Measurements from ENCODE around the gene CENPS. TPM values are rescaled to one million over a fixed set of nuclear protein-coding genes. Genes with fewer than 3 reads are reported as not detected.
"Not testable (repeated sequence)": the region's sequence is repeated elsewhere in the genome, so short reads cannot be mapped to it uniquely, and the experiment has no call there.

CENPS gene
- total and polyA plus RNA-seq, 5 donors from 2014 or later = 4.9 to 8.7 (median 6.7) TPM

GRCh38 chr1:10446790-10447422 is 16.7 kb downstream of the CENPS start:
- H3K4me3 ChIP-seq (ENCODE audit: low read depth, low read length) = no peak overlapping the region
- ATAC-seq (ENCODE audit: low read depth in 2 of 2) = no peak
- H3K27me3 Mint-ChIP-seq = no peaks in the 10 kb centered on the region
- no peaks in the 10 kb centered on the region for H3K9me3 ChIP-seq (ENCODE audit: control insufficient read depth in 2 of 2, low read length in 2 of 2)
- H3K27ac ChIP-seq (ENCODE audit: insufficient read depth, low read length, poor library complexity, severe bottlenecking) = no peak overlapping the region
- DNase-seq = no peak
- H3K36me3 ChIP-seq (ENCODE audit: control insufficient read depth, insufficient read depth, low read length) = no peaks in the 10 kb centered on the region
- H3K4me3 Mint-ChIP-seq = no peak overlapping the region
- H3K36me3 Mint-ChIP-seq = no peaks in the 10 kb centered on the region
- no peaks in the 10 kb centered on the region for H3K27me3 ChIP-seq (ENCODE audit: control insufficient read depth, insufficient read depth, low read length)
- no peak overlapping the region for H3K27ac Mint-ChIP-seq
- H3K4me1 Mint-ChIP-seq = peaks cover 0 to 7% (median 1%) of the 10 kb centered on the region in 4 donors
- H3K4me1 ChIP-seq (ENCODE audit: control insufficient read depth, insufficient read depth, low read length, poor library complexity, severe bottlenecking) = no peaks in the 10 kb centered on the region
- H3K9me3 Mint-ChIP-seq = no peaks in the 10 kb centered on the region

- Histone ChIP-seq H3K4me3 (ENCODE audit: low read depth, low read length) (no peak within 1 kb of the TSS), H3K27me3 (ENCODE audit: control insufficient read depth, insufficient read depth, low read length) (no peaks in the 10 kb centered on the region), H3K36me3 (ENCODE audit: control insufficient read depth, insufficient read depth, low read length) (no peaks in the 10 kb centered on the region), H3K27ac (ENCODE audit: insufficient read depth, low read length, poor library complexity, severe bottlenecking) (no peak within 1 kb of the TSS), H3K4me1 (ENCODE audit: control insufficient read depth, insufficient read depth, low read length, poor library complexity, severe bottlenecking) (no peaks in the 10 kb centered on the region), H3K9me3 (ENCODE audit: control insufficient read depth in 2 of 2, low read length in 2 of 2) (no peaks in the 10 kb centered on the region)
- DNase-seq (no peak), ATAC-seq (ENCODE audit: low read depth in 2 of 2) (no peak)
- Mint-ChIP-seq H3K4me1 (peaks cover 0 to 7% (median 1%) of the 10 kb centered on the region in 4 donors), H3K4me3 (no peak within 1 kb of the TSS), H3K9me3 (no peaks in the 10 kb centered on the region), H3K36me3 (no peaks in the 10 kb centered on the region), H3K27me3 (no peaks in the 10 kb centered on the region), H3K27ac (no peak within 1 kb of the TSS)
These were observed 19.5 kb downstream of the CENPS start, which contains the start of gene CORT for GRCh38 chr1:10449751-10450150. Gene CORT (plus strand): TSS chr1:10450031. CDS start chr1:10450224, 193 bp downstream.

- Mint-ChIP-seq H3K36me3 (no peaks in the 10 kb centered on the region), H3K27me3 (no peaks in the 10 kb centered on the region), H3K4me1 (peaks cover 0 to 7% (median 0%) of the 10 kb centered on the region in 4 donors), H3K4me3 (no peak overlapping the region), H3K27ac (no peak overlapping the region), H3K9me3 (no peaks in the 10 kb centered on the region)
- DNase-seq (no peak), ATAC-seq (ENCODE audit: low read depth in 2 of 2) (no peak)
- Histone ChIP-seq H3K27me3 (ENCODE audit: control insufficient read depth, insufficient read depth, low read length) (no peaks in the 10 kb centered on the region), H3K4me1 (ENCODE audit: control insufficient read depth, insufficient read depth, low read length, poor library complexity, severe bottlenecking) (no peaks in the 10 kb centered on the region), H3K9me3 (ENCODE audit: control insufficient read depth in 2 of 2, low read length in 2 of 2) (no peaks in the 10 kb centered on the region), H3K27ac (ENCODE audit: insufficient read depth, low read length, poor library complexity, severe bottlenecking) (no peak overlapping the region), H3K36me3 (ENCODE audit: control insufficient read depth, insufficient read depth, low read length) (no peaks in the 10 kb centered on the region), H3K4me3 (ENCODE audit: low read depth, low read length) (no peak overlapping the region)
These were observed 20.1 kb downstream of the CENPS start for GRCh38 chr1:10450156-10450814.

- H3K27me3 Mint-ChIP-seq = no peaks in the 10 kb centered on the region
These were observed 20.6 kb downstream of the CENPS start for GRCh38 chr1:10450836-10451235.

GRCh38 chr1:10451287-10451686 is 21.1 kb downstream of the CENPS start:
- Histone ChIP-seq H3K27me3 (ENCODE audit: control insufficient read depth, insufficient read depth, low read length) (no peaks in the 10 kb centered on the region), H3K4me1 (ENCODE audit: control insufficient read depth, insufficient read depth, low read length, poor library complexity, severe bottlenecking) (no peaks in the 10 kb centered on the region), H3K9me3 (ENCODE audit: control insufficient read depth in 2 of 2, low read length in 2 of 2) (no peaks in the 10 kb centered on the region), H3K4me3 (ENCODE audit: low read depth, low read length) (no peak overlapping the region), H3K36me3 (ENCODE audit: control insufficient read depth, insufficient read depth, low read length) (no peaks in the 10 kb centered on the region), H3K27ac (ENCODE audit: insufficient read depth, low read length, poor library complexity, severe bottlenecking) (no peak overlapping the region)
- H3K27me3 Mint-ChIP-seq = no peaks in the 10 kb centered on the region
- H3K4me1 Mint-ChIP-seq = peaks cover 0 to 7% (median 0%) of the 10 kb centered on the region in 4 donors
- DNase-seq = no peak
- H3K9me3 Mint-ChIP-seq = no peaks in the 10 kb centered on the region
- ATAC-seq (ENCODE audit: low read depth in 2 of 2) = no peak
- H3K27ac Mint-ChIP-seq = no peak overlapping the region
- H3K4me3 Mint-ChIP-seq = no peak overlapping the region
- peaks cover 4% of the 10 kb centered on the region for H3K36me3 Mint-ChIP-seq

More at GRCh38 chr1:10450836-10451235, 20.6 kb downstream of the CENPS start:
- Histone ChIP-seq H3K4me3 (ENCODE audit: low read depth, low read length) (no peak overlapping the region), H3K4me1 (ENCODE audit: control insufficient read depth, insufficient read depth, low read length, poor library complexity, severe bottlenecking) (no peaks in the 10 kb centered on the region), H3K9me3 (ENCODE audit: control insufficient read depth in 2 of 2, low read length in 2 of 2) (no peaks in the 10 kb centered on the region), H3K27me3 (ENCODE audit: control insufficient read depth, insufficient read depth, low read length) (no peaks in the 10 kb centered on the region), H3K36me3 (ENCODE audit: control insufficient read depth, insufficient read depth, low read length) (no peaks in the 10 kb centered on the region), H3K27ac (ENCODE audit: insufficient read depth, low read length, poor library complexity, severe bottlenecking) (no peak overlapping the region)
- H3K9me3 Mint-ChIP-seq = no peaks in the 10 kb centered on the region
- peaks cover 0 to 7% (median 0%) of the 10 kb centered on the region in 4 donors for H3K4me1 Mint-ChIP-seq
- ATAC-seq (ENCODE audit: low read depth in 2 of 2) (no peak), DNase-seq (no peak)
- H3K4me3 Mint-ChIP-seq = no peak overlapping the region
- H3K27ac Mint-ChIP-seq = no peak overlapping the region
- no peaks in the 10 kb centered on the region for H3K36me3 Mint-ChIP-seq

- DNase-seq (no peak), ATAC-seq (ENCODE audit: low read depth in 2 of 2) (no peak)
- H3K36me3 Mint-ChIP-seq = peaks cover 8% of the 10 kb centered on the region
- Histone ChIP-seq H3K36me3 (ENCODE audit: control insufficient read depth, insufficient read depth, low read length) (peaks cover 2% of the 10 kb centered on the region), H3K4me3 (ENCODE audit: low read depth, low read length) (no peak overlapping the region), H3K27ac (ENCODE audit: insufficient read depth, low read length, poor library complexity, severe bottlenecking) (no peak overlapping the region), H3K27me3 (ENCODE audit: control insufficient read depth, insufficient read depth, low read length) (no peaks in the 10 kb centered on the region), H3K9me3 (ENCODE audit: control insufficient read depth in 2 of 2, low read length in 2 of 2) (no peaks in the 10 kb centered on the region), H3K4me1 (ENCODE audit: control insufficient read depth, insufficient read depth, low read length, poor library complexity, severe bottlenecking) (no peaks in the 10 kb centered on the region)
- no peaks in the 10 kb centered on the region for H3K9me3 Mint-ChIP-seq
- H3K27ac Mint-ChIP-seq = no peak overlapping the region
- peaks cover 0 to 25% (median 12%) of the 10 kb centered on the region in 4 donors for H3K4me1 Mint-ChIP-seq
- H3K27me3 Mint-ChIP-seq = no peaks in the 10 kb centered on the region
- H3K4me3 Mint-ChIP-seq = no peak overlapping the region
These were observed 25.8 kb downstream of the CENPS start for GRCh38 chr1:10456048-10456447.

- H3K27me3 Mint-ChIP-seq = no peaks in the 10 kb centered on the region
- Histone ChIP-seq H3K4me1 (ENCODE audit: control insufficient read depth, insufficient read depth, low read length, poor library complexity, severe bottlenecking) (no peaks in the 10 kb centered on the region), H3K27ac (ENCODE audit: insufficient read depth, low read length, poor library complexity, severe bottlenecking) (no peak overlapping the region), H3K36me3 (ENCODE audit: control insufficient read depth, insufficient read depth, low read length) (peaks cover 8% of the 10 kb centered on the region), H3K9me3 (ENCODE audit: control insufficient read depth in 2 of 2, low read length in 2 of 2) (no peaks in the 10 kb centered on the region), H3K27me3 (ENCODE audit: control insufficient read depth, insufficient read depth, low read length) (no peaks in the 10 kb centered on the region), H3K4me3 (ENCODE audit: low read depth, low read length) (no peak overlapping the region)
- DNase-seq = no peak
- H3K4me3 Mint-ChIP-seq = no peak overlapping the region
- peak overlapping the region; percentile 23 to 67 (median 33) for H3K27ac Mint-ChIP-seq
- peaks cover 15% of the 10 kb centered on the region for H3K36me3 Mint-ChIP-seq
- H3K4me1 Mint-ChIP-seq = peaks cover 0 to 25% (median 11%) of the 10 kb centered on the region in 4 donors
- ATAC-seq (ENCODE audit: low read depth in 2 of 2) = no peak
- no peaks in the 10 kb centered on the region for H3K9me3 Mint-ChIP-seq
These were observed 26.4 kb downstream of the CENPS start for GRCh38 chr1:10456661-10457060.

- ATAC-seq (ENCODE audit: low read depth in 2 of 2); H3K9me3 ChIP-seq (ENCODE audit: control insufficient read depth in 2 of 2, low read length in 2 of 2); H3K4me1 ChIP-seq (ENCODE audit: control insufficient read depth, insufficient read depth, low read length, poor library complexity, severe bottlenecking); H3K4me3 Mint-ChIP-seq; H3K27me3 Mint-ChIP-seq; H3K4me3 ChIP-seq (ENCODE audit: low read depth, low read length); H3K27ac ChIP-seq (ENCODE audit: insufficient read depth, low read length, poor library complexity, severe bottlenecking); H3K9me3 Mint-ChIP-seq; H3K27me3 ChIP-seq (ENCODE audit: control insufficient read depth, insufficient read depth, low read length): not testable (repeated sequence)
- H3K36me3 ChIP-seq (ENCODE audit: control insufficient read depth, insufficient read depth, low read length) = peaks cover 11% of the 10 kb centered on the region
- peak in 1 of 3 donors; percentile 36 for DNase-seq
- peaks cover 0 to 25% (median 11%) of the 10 kb centered on the region in 4 donors for H3K4me1 Mint-ChIP-seq
- H3K27ac Mint-ChIP-seq = peak overlapping the region in 2 of 3 donors; percentile 23 to 63
- peaks cover 15% of the 10 kb centered on the region for H3K36me3 Mint-ChIP-seq
These were observed 27.2 kb downstream of the CENPS start for GRCh38 chr1:10457462-10457861.

Measured in CD4-positive, CD25-positive, alpha-beta regulatory T cell (primary cell).